ENCODE results near the gene TGFB2. TPM values are rescaled to one million over a fixed set of nuclear protein-coding genes. Genes with fewer than 3 reads are reported as not detected.

The TGFB2 gene
- total RNA-seq, 1 donor from 2014 or later, result 50.6 TPM

- no peak overlapping the region for H3K4me3 ChIP-seq (ENCODE audit: low read length in 3 of 3)
- H3K36me3 ChIP-seq (ENCODE audit: control insufficient read depth in 3 of 3, insufficient read depth in 3 of 3, low read length in 3 of 3), result no peaks in the 10 kb centered on the region
- H3K27me3 ChIP-seq (ENCODE audit: control insufficient read depth in 3 of 3, insufficient read depth in 3 of 3, low read length in 3 of 3), result no peaks in the 10 kb centered on the region
- H3K27ac ChIP-seq (ENCODE audit: low read depth, low read length), result no peak overlapping the region
- no peak overlapping the region for H3K9ac ChIP-seq (ENCODE audit: low read depth in 1 of 3, low read length in 3 of 3)
- H3K9me3 ChIP-seq (ENCODE audit: control insufficient read depth in 3 of 3, low read length in 3 of 3), result no peaks in the 10 kb centered on the region
- H3K4me1 ChIP-seq (ENCODE audit: control insufficient read depth in 3 of 3, insufficient read depth in 3 of 3, low read length in 3 of 3), result peaks cover 27 to 41% (median 28%) of the 10 kb centered on the region in 3 donors
Observed at GRCh38 chr1:218355278-218355677, 10.1 kb downstream of the TGFB2 start.

- no peak overlapping the region for H3K4me3 ChIP-seq (ENCODE audit: low read length in 3 of 3)
- H3K36me3 ChIP-seq (ENCODE audit: control insufficient read depth in 3 of 3, insufficient read depth in 3 of 3, low read length in 3 of 3), result no peaks in the 10 kb centered on the region
- no peaks in the 10 kb centered on the region for H3K9me3 ChIP-seq (ENCODE audit: control insufficient read depth in 3 of 3, low read length in 3 of 3)
- peaks cover 32 to 40% (median 35%) of the 10 kb centered on the region in 3 donors for H3K4me1 ChIP-seq (ENCODE audit: control insufficient read depth in 3 of 3, insufficient read depth in 3 of 3, low read length in 3 of 3)
- H3K27me3 ChIP-seq (ENCODE audit: control insufficient read depth in 3 of 3, insufficient read depth in 3 of 3, low read length in 3 of 3), result no peaks in the 10 kb centered on the region
- H3K27ac ChIP-seq (ENCODE audit: low read depth, low read length), result peak overlapping the region; percentile 4
- H3K9ac ChIP-seq (ENCODE audit: low read depth in 1 of 3, low read length in 3 of 3), result peak overlapping the region in 1 of 3 donors; percentile 34
Observed at GRCh38 chr1:218357211-218357892, 12.2 kb downstream of the TGFB2 start.

GRCh38 chr1:218357893-218358232 is 12.7 kb downstream of the TGFB2 start:
- no peak overlapping the region for H3K9ac ChIP-seq (ENCODE audit: low read depth in 1 of 3, low read length in 3 of 3)
- H3K36me3 ChIP-seq (ENCODE audit: control insufficient read depth in 3 of 3, insufficient read depth in 3 of 3, low read length in 3 of 3), result no peaks in the 10 kb centered on the region
- no peaks in the 10 kb centered on the region for H3K9me3 ChIP-seq (ENCODE audit: control insufficient read depth in 3 of 3, low read length in 3 of 3)
- H3K27ac ChIP-seq (ENCODE audit: low read depth, low read length), result peak overlapping the region; percentile 4
- no peak overlapping the region for H3K4me3 ChIP-seq (ENCODE audit: low read length in 3 of 3)
- H3K27me3 ChIP-seq (ENCODE audit: control insufficient read depth in 3 of 3, insufficient read depth in 3 of 3, low read length in 3 of 3), result no peaks in the 10 kb centered on the region
- H3K4me1 ChIP-seq (ENCODE audit: control insufficient read depth in 3 of 3, insufficient read depth in 3 of 3, low read length in 3 of 3), result peaks cover 32 to 44% (median 33%) of the 10 kb centered on the region in 3 donors

- no peaks in the 10 kb centered on the region for H3K36me3 ChIP-seq (ENCODE audit: control insufficient read depth in 3 of 3, insufficient read depth in 3 of 3, low read length in 3 of 3)
- no peaks in the 10 kb centered on the region for H3K27me3 ChIP-seq (ENCODE audit: control insufficient read depth in 3 of 3, insufficient read depth in 3 of 3, low read length in 3 of 3)
- peak overlapping the region; percentile 15 for H3K27ac ChIP-seq (ENCODE audit: low read depth, low read length)
- H3K4me1 ChIP-seq (ENCODE audit: control insufficient read depth in 3 of 3, insufficient read depth in 3 of 3, low read length in 3 of 3), result peaks cover 39 to 50% (median 46%) of the 10 kb centered on the region in 3 donors
- H3K9ac ChIP-seq (ENCODE audit: low read depth in 1 of 3, low read length in 3 of 3), result peak overlapping the region in 1 of 3 donors; percentile 21
- H3K4me3 ChIP-seq (ENCODE audit: low read length in 3 of 3), result no peak overlapping the region
- no peaks in the 10 kb centered on the region for H3K9me3 ChIP-seq (ENCODE audit: control insufficient read depth in 3 of 3, low read length in 3 of 3)
Observed at GRCh38 chr1:218361298-218362065, 16.3 kb downstream of the TGFB2 start.

GRCh38 chr1:218362418-218363076 is 17.4 kb downstream of the TGFB2 start:
- Histone ChIP-seq H3K27me3 (ENCODE audit: control insufficient read depth in 3 of 3, insufficient read depth in 3 of 3, low read length in 3 of 3) (no peaks in the 10 kb centered on the region), H3K9ac (ENCODE audit: low read depth in 1 of 3, low read length in 3 of 3) (no peak overlapping the region), H3K36me3 (ENCODE audit: control insufficient read depth in 3 of 3, insufficient read depth in 3 of 3, low read length in 3 of 3) (no peaks in the 10 kb centered on the region), H3K4me3 (ENCODE audit: low read length in 3 of 3) (no peak overlapping the region), H3K27ac (ENCODE audit: low read depth, low read length) (peak overlapping the region; percentile 15), H3K4me1 (ENCODE audit: control insufficient read depth in 3 of 3, insufficient read depth in 3 of 3, low read length in 3 of 3) (peaks cover 34 to 47% (median 40%) of the 10 kb centered on the region in 3 donors), H3K9me3 (ENCODE audit: control insufficient read depth in 3 of 3, low read length in 3 of 3) (no peaks in the 10 kb centered on the region)

GRCh38 chr1:218363141-218363540 is 18.0 kb downstream of the TGFB2 start:
- peaks cover 33 to 47% (median 40%) of the 10 kb centered on the region in 3 donors for H3K4me1 ChIP-seq (ENCODE audit: control insufficient read depth in 3 of 3, insufficient read depth in 3 of 3, low read length in 3 of 3)
- H3K27ac ChIP-seq (ENCODE audit: low read depth, low read length), result no peak overlapping the region

GRCh38 chr1:218364028-218364710 is 19.0 kb downstream of the TGFB2 start:
- no peak overlapping the region for H3K4me3 ChIP-seq (ENCODE audit: low read length in 3 of 3)
- H3K9ac ChIP-seq (ENCODE audit: low read depth in 1 of 3, low read length in 3 of 3), result no peak overlapping the region
- H3K27ac ChIP-seq (ENCODE audit: low read depth, low read length), result no peak overlapping the region
- peaks cover 30 to 42% (median 38%) of the 10 kb centered on the region in 3 donors for H3K4me1 ChIP-seq (ENCODE audit: control insufficient read depth in 3 of 3, insufficient read depth in 3 of 3, low read length in 3 of 3)
- H3K36me3 ChIP-seq (ENCODE audit: control insufficient read depth in 3 of 3, insufficient read depth in 3 of 3, low read length in 3 of 3), result no peaks in the 10 kb centered on the region
- no peaks in the 10 kb centered on the region for H3K9me3 ChIP-seq (ENCODE audit: control insufficient read depth in 3 of 3, low read length in 3 of 3)
- no peaks in the 10 kb centered on the region for H3K27me3 ChIP-seq (ENCODE audit: control insufficient read depth in 3 of 3, insufficient read depth in 3 of 3, low read length in 3 of 3)

More at GRCh38 chr1:218363141-218363540, 18.0 kb downstream of the TGFB2 start:
- no peaks in the 10 kb centered on the region for H3K27me3 ChIP-seq (ENCODE audit: control insufficient read depth in 3 of 3, insufficient read depth in 3 of 3, low read length in 3 of 3)
- peak overlapping the region in 1 of 3 donors; percentile 18 for H3K9ac ChIP-seq (ENCODE audit: low read depth in 1 of 3, low read length in 3 of 3)
- no peaks in the 10 kb centered on the region for H3K36me3 ChIP-seq (ENCODE audit: control insufficient read depth in 3 of 3, insufficient read depth in 3 of 3, low read length in 3 of 3)
- no peak overlapping the region for H3K4me3 ChIP-seq (ENCODE audit: low read length in 3 of 3)
- no peaks in the 10 kb centered on the region for H3K9me3 ChIP-seq (ENCODE audit: control insufficient read depth in 3 of 3, low read length in 3 of 3)

GRCh38 chr1:218365226-218365999 is 20.3 kb downstream of the TGFB2 start:
- Histone ChIP-seq H3K9me3 (ENCODE audit: control insufficient read depth in 3 of 3, low read length in 3 of 3) (no peaks in the 10 kb centered on the region), H3K27ac (ENCODE audit: low read depth, low read length) (peak overlapping the region; percentile 31), H3K9ac (ENCODE audit: low read depth in 1 of 3, low read length in 3 of 3) (peak overlapping the region in 1 of 3 donors; percentile 26), H3K4me1 (ENCODE audit: control insufficient read depth in 3 of 3, insufficient read depth in 3 of 3, low read length in 3 of 3) (peaks cover 40 to 49% (median 48%) of the 10 kb centered on the region in 3 donors), H3K36me3 (ENCODE audit: control insufficient read depth in 3 of 3, insufficient read depth in 3 of 3, low read length in 3 of 3) (no peaks in the 10 kb centered on the region), H3K4me3 (ENCODE audit: low read length in 3 of 3) (no peak overlapping the region), H3K27me3 (ENCODE audit: control insufficient read depth in 3 of 3, insufficient read depth in 3 of 3, low read length in 3 of 3) (no peaks in the 10 kb centered on the region)

Measured in skeletal muscle tissue (tissue), 4 donors.